GM12891 (cell line): ENCODE data around the gene ZNF614.
"Not testable (repeated sequence)": the region's sequence is repeated elsewhere in the genome, so short reads cannot be mapped to it uniquely, and the experiment has no call there.

Experiments used
- PAX5 ChIP-seq: IDR thresholded peaks from 2 replicates; pipeline ENCODE4 v1.6.1; 2011; ENCODE audit warnings: low read length, moderate library complexity, mild to moderate bottlenecking; ENCODE audit not compliant: insufficient read depth, severe bottlenecking
- POLR2A ChIP-seq: IDR thresholded peaks from 2 replicates; pipeline ENCODE4 v1.6.1; 2011; ENCODE audit warnings: low read depth, low read length, control low read depth
- POLR2AphosphoS5 ChIP-seq: IDR thresholded peaks from 2 replicates; pipeline ENCODE4 v1.6.1; 2011; ENCODE audit warnings: low read depth, low read length, control low read depth
- POU2F2 ChIP-seq: IDR thresholded peaks from 2 replicates; pipeline ENCODE4 v1.6.1; 2011; ENCODE audit warnings: low read depth, mild to moderate bottlenecking, control low read depth, low read length, moderate library complexity
- SPI1 ChIP-seq: IDR thresholded peaks from 2 replicates; pipeline ENCODE4 v1.6.1; 2011; ENCODE audit warnings: low read depth, low read length, control low read depth
- TAF1 ChIP-seq: IDR thresholded peaks from 2 replicates; pipeline ENCODE4 v1.6.1; 2011; ENCODE audit warnings: low read depth, low read length, control low read depth

DNA sequence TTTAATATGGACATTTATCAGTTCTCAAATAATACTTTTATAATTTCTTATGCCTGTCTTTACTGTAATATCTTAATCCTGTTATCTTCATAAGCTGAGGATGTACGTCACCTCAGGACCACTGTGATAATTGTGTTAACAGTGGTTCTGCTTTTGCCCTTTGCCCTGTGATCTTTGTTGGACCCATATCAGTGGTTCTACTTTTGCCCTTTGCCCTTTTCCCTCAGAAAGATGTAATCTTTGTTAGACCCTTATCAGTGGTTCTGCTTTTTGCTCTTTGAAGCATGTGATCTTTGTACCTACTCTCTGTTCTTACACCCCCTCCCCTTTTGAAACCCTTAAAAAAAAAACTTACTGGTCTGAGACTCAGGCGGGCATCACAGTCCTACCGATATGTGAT lies 28.3 kb upstream of the ZNF614 start:
- TF ChIP-seq POLR2AphosphoS5, TAF1, POLR2A, SPI1, POU2F2, PAX5: not testable (repeated sequence)
